Ammon's horn (tissue), 1 donor: Measurements from ENCODE around the gene FUT3.

Source experiments
- DNase-seq: peaks from one replicate; pipeline ENCODE4 v3.0.0-alpha.2; 2016; ENCODE audit warnings: low spot score

The FUT3 gene

DNA sequence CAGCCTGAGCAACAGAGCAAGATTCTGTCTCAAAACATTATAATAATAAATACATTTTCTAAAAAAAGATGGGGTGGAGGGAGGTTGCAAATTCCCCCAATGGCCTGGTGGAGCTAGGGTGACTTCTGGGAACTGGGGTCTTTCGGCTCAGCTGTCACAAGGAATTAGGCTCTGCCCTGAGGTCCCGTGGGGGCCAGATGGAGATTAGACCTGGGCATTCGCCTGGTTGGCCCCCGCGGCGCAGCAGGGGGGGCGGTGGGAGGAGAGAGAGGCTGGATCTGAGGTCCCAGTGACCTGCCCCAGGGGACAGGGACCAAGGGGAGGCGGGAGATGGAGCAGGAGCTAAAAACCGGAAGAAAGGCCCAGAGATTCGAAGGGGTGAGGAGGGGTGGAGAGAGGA is 26.5 kb downstream of the FUT3 start:
- no peak for DNase-seq

DNA sequence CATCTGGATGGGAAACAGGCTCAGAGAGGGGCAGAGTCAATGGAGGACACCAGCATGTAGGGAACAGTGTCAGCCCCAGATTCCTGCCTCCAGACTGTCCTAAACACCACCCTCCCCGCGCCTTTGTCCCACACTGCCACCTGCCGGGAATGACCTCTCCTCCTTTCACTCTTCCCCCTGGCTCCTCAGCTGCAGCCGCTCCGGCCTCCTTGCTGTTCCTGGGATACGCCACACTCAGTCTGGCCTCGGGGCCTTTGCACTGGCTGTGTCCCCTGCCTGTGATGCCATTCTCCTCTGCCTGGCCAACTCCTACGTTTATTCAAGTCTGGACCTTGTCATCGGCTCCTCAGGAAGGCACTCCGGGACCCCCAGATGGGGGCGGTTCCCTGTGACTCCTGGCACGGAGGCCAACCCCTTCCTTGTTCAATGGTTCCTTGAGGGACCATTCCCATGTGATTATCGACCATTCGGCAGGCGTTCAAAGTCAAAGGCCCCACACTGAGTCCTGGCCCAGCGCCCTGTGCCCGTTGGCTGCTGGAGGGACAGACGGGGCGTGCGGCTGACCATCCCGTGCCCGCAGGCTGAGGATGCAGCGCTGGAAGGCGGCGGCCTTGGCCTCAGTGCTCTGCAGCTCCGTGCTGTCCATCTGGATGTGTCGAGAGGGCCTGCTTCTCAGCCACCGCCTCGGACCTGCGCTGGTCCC is 27.5 kb downstream of the FUT3 start:
- no peak for DNase-seq

DNA sequence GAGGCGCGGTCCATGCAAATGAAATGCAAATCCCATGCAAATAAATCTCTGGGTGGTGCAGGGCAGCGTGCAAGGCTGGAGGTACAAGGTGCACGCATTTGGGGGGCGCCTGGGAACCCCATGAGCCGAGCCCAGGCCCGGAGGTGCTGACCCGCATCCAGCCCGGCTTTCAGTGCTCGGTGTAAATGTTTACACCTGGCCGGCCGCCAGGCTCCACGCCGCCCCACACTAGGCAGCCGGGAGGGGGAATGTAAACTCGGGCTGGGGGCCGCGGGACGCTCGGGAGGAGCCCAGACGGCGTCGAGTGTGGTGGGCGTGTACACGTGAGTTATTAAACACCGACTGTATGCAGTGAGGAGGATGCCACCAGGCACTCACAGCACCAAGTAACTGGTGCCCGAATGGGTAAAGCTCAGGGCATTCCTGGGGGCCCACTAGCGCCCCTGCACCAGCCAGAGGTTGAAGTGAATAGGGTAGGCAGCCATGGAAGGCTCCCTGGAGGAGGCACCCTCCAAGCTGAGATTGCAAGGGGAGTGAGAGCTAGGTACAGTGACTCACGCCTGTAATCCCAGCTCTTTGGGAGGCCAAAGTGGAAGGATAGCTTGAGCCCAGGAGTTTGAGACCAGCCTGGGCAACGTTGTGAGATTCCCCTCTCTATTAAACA is 28.9 kb downstream of the FUT3 start:
- DNase-seq = no peak

DNA sequence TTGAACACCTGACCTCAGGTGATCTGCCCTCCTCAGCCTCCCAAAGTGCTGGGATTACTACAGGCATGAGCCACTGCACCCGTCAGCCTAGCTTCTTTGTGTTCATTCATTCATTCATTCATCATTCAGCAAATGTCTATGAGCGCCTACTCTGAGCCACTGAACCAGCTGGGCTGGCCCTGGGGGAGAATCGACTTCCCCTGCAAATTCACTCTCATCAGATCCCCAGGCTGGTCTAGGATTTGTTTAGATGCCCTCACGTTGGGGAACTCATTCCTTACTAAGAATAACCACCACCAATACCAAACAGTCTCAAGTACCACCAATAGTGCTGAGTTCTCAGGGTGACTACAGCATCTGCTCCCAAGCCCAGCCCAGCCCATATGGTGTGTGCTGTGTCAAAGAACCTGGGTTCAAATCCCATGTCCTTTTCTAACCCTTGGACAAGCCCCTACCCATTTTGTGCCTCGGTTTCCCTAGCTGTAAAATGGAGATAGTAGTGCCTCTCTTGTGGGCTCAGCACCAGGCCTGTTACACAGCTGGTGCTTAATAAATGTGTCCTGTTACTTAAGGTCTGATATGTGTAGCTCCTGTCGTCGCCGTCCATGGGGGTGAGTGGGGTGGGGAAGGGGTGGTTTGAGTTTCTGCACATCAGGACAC is 29.6 kb downstream of the FUT3 start:
- DNase-seq = no peak

DNA sequence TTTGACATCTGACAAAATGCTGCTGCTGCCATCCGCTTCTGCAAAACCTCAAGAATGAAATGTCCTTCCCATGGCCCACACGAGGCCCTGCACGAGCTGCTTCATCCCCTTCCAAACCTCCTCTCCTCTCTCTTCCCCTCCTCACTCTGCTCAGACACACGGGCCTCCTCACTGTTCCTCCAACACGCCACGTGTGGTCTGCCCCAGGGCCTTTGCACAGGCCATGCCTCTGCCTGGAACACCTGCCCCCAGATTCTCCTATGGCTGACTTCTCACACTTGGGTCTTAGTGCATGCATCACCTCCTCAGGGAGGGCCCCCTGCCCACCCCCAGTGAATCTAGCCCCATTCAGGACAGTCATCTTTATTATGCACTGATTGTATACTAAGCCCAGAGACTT is 30.5 kb downstream of the FUT3 start:
- no peak for DNase-seq

DNA sequence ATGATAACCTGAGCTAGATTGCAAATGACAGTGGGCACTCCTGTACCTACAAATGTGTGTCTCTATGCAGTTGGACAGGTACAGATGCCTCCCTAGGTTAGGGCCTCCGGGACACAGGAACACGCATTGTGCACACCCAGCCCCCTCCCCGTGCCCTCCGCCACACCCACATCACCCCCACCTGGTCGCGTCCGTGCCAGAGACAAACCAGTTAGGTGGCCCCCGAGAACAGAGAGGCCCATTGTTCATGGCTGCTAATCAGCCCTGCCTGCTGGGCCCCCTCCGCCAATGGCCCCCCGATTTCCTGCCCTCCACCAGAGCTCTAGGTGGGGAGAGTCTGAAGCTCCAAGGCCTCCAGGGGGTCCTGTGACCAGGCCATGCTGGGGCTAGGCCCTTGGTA is 32.7 kb downstream of the FUT3 start:
- no peak for DNase-seq

DNA sequence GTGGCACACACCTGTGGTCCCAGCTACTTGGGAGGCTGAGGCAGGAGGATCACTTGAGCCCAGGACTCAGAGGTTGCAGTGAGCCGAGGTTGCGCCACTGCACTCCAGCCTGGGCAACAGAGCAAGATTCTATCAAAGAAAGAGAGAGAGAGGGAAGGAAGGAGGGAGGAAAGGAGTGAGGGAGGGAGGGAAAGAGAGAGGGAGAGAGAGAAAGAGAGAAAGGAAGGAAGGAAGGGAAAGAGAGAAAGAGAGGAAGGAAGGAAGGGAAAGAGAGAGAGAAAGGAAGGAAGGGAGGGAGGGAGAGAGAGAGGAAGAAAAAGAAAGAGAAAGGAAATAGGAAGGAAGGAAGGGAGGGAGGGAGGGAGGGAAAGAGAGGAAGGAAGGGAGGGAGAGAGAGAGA is 34.0 kb downstream of the FUT3 start:
- no peak for DNase-seq

DNA sequence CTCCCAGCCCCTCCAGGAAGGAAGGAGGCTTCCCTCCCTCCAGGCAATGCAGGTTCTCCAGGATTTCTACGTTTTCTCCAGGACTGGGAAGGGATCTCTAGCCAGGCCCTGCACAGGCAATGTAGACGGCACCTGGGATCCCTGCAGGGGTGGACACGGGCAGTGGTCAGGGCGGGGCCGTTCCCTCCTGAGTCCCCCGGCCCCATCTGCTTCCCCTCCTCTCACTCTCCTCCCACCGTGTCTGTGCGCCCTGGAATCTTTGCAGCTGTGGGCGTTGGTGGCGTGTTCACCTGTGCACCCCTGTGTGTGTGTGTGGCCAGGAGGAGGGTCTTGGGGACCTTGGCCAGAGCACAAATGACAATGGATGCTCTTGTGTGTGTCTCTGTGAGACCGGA is 36.4 kb downstream of the FUT3 start:
- DNase-seq = no peak

DNA sequence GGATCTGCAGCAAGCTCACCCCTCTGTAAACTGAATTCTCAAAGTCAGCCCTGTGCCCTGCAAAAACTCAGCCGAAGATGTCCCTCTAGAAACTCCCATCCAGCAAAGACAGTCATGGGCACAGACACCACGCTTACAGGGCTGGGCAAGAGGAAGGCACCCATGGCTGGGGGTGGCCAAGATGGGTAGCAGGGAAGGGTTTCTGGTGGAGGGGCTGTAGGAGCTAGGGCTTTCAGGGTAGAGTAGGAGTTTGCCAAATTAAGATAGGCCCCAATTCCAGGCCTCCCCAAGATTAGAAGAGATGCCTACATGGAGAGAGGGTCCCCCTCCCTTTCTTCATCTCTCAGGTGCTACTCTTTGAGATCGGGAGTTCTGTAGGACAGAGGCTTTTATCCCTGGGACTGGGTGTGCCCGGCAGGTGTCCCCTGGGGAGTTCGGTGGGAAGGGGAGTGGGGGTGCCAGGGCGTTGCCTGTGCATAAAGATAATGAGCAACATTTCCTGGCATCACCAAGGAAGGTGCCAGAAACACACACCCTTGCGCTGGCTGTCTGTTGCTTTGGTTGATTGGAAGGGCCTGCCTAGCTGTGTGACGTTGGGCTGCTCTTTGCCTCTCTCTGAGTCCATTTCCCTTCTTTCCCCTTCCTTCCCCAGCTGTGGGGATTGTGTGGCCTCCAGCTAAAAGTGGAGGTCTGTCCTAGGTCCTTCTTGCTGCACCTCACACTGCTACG is 37.0 kb downstream of the FUT3 start:
- no peak for DNase-seq

DNA sequence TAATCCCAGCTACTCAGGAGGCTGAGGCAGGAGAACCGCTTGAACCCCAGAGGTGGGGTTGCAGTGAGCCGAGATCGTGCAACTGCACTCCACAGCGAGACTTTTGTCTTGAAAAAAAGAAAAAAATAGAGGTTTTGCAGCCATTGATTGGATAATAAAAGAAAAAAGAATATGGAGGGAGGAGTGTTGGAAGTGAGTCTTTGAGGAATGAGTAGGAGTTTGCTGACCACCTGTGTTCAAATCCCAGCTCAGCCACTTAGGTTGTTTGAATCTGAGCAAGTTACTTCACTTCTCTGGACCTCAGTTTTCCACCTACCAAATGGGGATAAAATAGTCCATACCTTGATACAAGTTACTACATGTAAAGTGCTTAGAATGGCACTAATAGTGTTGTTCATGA is 40.1 kb downstream of the FUT3 start:
- DNase-seq = no peak

DNA sequence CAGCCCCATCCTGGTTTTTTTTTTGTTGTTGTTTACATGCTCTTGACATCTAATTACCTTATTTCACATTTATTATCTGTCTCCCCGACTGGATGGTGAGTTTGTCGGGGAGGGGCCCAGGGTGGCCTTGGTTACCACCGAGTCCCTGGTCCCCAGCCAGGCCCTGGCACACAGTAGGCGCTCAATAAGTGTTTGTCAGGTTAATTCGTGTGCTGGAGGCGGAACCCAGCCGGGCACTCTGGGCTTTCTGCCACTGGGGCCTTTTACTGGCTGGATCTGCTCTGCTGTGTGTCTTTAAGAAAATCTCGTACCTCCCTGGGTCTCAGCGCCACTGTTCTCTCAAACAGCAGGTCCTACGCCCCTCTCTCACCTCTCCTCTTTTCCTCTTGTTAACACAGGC is 41.8 kb downstream of the FUT3 start:
- DNase-seq = no peak

DNA sequence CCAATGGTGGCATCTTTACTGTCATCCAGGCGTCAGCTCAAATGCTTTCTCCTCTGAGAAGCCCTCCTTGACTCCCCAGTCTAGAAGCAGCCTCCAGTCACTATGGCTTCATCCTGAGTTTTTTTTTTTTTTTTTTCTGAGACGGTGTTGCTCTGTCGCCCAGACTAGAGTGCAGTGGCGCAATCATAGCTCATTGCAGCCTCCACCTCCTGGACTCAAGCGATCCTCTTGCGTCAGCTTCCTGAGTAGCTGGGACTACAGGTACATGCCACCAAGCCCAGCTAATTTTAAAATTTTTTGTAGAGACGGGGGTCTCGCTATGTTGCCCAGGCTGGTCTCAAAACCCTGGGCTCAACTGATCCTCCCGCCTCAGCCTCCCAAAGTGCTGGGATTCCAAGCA is 42.2 kb downstream of the FUT3 start:
- no peak for DNase-seq

DNA sequence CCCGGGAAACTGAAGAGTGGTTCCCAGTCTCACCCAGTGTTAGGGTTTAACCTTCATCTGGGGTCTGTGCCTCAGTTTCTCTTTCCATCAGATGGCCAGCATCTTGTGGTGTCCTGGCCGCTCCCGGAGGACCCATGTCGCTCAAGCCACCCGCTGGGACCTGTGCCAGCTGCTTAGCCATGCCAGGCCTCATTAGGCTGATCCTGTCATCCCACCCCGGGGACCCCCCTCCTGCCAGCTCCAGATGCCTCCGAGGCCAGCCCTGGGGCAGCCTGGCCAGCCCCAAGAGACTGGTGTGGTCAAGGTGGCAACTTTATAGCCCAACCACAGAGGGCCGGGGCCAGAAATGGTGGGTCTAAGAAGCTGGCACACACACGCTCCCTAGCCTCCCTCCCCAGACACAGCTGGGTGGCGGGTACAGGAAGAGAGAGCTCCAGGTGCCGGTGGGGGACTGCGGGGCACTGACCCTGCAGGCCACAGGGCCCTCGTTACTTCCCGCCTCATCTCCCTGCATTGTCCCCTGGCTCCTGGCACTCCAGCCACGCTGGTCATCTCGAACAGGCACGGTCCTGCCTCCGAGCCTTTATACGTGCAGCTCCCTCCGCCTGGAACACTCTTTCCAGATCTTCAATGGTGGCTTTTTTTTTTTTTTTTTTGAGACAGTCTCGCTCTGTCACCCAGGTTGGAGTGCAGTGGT is 43.0 kb downstream of the FUT3 start:
- DNase-seq = no peak

DNA sequence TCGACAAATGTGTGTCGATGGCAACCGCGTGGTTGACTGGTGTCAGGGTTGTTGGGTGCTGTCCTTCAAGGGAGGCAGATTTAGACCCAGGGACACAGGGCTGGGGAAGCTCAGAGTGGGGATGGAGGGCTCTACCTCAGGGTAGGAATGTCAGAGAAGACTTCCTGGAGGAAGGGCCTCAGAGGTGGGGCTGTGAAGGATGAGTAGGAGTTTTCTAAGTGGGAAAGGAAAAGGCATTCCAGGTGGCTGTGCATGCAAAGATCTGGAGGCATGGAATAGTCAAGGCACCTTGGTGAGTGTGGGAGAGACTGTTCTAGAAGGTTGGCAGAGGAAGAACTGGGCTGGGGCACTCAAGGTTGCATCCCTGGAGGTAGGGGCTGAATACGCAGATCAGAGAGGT is 44.3 kb downstream of the FUT3 start:
- no peak for DNase-seq

DNA sequence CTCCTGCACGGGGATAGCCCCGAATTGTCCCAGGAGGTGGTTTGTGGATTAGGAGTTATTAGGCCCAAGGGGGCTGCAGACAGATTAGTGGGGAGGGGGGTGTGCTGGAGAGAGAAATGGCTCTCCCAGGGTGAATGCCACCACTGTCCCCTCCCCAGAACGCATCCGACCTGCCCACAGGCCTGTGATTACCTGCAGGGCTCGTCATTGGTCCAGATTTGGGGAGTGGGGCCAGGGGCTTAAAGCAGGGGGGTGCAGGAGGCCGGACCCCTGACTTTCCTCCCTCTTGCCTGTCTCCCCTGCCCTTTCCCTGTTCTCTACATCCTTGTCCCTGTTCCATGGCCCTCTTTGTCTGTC is 45.1 kb downstream of the FUT3 start:
- no peak for DNase-seq

DNA sequence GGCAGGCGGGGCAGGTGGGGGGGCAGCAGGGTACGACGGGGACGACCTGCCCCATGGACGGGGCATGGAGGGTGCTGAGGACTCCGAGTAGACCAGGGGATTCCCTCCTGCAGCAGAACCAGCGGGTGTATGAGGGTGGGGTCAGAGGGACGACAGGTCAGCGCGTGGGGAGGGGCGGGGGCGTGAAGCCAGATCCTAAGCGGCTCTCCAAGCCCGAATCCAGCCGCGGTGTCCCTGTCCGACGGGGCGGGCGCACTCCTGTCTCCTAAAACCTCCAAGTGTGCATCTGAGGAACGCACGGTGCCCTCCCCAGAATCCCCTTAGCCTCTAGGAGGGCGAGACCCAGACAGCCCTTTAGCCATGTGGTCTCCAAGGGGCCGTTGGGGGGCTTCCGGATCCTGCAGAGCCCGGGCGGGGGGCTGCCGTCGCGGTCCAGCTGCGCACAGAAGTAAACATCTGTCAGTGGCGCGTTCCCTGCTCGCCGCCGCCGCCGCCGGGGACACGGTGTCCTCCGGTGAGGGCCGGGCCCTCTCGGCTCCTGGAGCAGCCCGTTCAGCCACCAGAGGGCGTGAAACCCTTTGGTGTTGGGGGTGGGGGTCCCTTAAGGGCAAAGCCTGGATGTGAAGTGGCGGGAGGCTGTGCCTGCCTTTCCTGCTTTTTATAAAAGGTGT is 45.7 kb downstream of the FUT3 start:
- DNase-seq = no peak

DNA sequence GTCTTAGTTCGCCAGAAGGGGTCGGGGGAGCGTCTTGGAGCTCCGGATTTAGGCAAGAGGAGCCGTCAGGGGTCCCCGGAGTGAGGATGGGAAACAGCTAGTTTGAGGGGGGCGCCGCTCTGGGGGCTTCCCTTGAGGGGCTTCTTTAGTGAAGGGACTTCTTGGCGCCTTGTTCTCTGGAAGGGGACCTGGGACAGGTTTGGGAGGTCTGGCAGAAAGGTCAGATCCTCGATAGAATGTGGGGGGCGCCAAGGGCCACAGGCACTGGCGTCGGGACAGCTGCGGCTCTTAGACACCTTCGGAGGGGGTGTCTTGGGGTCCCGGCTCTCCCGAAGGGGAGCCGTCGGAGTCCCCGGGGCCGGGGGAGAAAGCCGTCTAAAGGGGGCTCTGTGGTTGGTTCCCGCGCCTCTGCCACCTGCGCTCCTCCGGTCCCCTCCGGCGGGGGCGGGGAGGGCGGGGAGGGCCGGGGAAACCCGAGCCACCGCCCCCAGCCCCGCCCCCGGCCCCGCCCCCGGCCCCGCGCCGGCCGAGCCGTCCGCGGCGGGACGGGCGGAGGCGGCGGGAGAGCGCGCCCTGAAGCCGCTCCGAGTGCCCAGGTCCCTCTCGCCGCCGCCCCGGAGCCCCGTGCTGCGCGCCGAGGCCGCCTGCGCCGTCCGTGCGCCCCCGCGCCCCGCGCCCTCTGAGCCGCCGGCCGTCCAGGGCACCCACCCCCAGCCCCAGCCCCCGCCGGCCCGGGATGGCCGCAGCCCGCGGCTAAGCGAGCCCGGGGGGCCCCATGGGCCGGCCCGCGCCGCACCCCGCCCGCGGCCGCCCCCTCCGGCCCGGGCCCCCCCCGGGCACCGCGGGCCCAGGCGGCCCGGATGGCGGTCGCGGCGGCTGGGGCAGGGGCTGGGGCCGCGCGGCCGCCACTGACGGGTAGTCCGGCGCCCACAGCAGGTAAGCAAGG is 46.5 kb downstream of the FUT3 start, which contains the start of gene NRTN:
TSS of gene NRTN (plus strand) at position 552 of the 946 bp plus-strand sequence. CDS start 19,099 bp downstream, outside the sequence.
- DNase-seq = no peak

DNA sequence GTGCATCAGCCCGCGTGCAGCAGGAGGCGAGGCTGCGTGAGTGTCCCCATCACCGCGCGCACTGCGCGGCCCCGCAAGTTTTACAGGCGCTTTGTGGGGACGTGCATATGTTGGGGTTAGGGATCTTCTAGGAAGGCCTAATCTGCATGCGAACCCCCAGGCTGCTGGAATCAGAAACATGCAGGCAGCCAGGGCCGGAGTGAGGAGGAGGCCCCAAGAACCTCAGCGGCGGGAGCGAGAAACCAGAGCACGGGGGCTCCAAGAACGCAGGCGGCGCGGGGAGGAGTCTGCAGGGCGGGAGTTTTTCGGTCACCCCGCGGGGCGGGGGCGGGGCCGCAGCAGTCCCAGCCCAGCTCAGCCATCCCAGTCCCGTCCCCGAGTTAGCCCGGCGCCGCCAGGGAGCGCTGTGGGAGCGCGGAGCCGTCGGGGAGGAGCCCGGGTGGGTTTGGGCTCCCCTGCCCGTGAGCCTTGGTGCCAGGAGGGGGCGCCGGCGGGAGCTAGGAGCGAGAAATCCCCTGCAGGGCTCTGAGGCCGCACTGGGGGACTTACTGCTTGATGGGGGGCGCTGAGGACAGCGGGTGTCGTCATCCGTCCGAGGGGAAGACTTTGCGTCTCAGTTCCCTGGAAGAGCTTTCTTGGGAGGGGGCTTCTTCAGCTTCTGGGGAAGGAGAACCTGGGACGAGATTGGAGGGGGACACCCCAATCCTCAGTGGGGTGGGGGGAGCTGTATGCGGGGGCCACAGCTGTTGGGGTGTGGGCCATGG is 47.3 kb downstream of the FUT3 start:
- peak; percentile 51 for DNase-seq

DNA sequence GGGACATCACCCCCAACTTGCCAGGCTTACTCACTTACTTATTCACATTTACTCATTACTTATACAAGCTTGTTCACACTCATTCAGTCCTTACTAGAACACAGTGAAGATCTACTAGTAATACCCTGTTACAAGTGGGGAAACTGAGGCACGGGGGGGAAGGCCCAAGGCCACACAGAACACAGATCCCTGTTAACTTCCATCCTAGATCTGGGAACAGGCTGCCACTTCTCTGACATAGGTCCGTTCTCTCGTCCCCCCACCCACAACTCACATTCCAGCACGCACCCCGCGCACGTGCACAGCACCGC is 47.9 kb downstream of the FUT3 start:
- no peak for DNase-seq
